VCaP (cell line): ENCODE data around the gene KANSL1.

Experiments used
- H3K27ac ChIP-seq: fragments of 450-650 bp; 2 replicates; pipeline ENCODE4 v1.5.1; 2017
- CTCF ChIP-seq: fragments of 450-650 bp; conservative IDR thresholded peaks from 2 replicates; pipeline ENCODE4 v1.5.1; 2017; ENCODE audit warnings: mild to moderate bottlenecking, moderate library complexity

Gene KANSL1

GRCh38 chr17:46020023-46020761 is 173.0 kb downstream of the KANSL1 start:
- H3K27ac ChIP-seq = no peak overlapping the region
- TF ChIP-seq CTCF = no peak

- peak overlapping the region; percentile 49; the same call in 1 of the 2 replicates for H3K27ac ChIP-seq
Measured at GRCh38 chr17:46019408-46019925, 173.8 kb downstream of the KANSL1 start.

GRCh38 chr17:46013502-46014165 is 179.6 kb downstream of the KANSL1 start:
- no peak for TF ChIP-seq CTCF
- H3K27ac ChIP-seq = no peak overlapping the region

- no peak for TF ChIP-seq CTCF
- no peak overlapping the region for H3K27ac ChIP-seq
Measured at GRCh38 chr17:46013127-46013501, 180.1 kb downstream of the KANSL1 start.

- H3K27ac ChIP-seq = no peak overlapping the region
- no peak for TF ChIP-seq CTCF
Measured at GRCh38 chr17:46012506-46013079, 180.6 kb downstream of the KANSL1 start.

GRCh38 chr17:46011711-46012505 is 181.3 kb downstream of the KANSL1 start:
- no peak overlapping the region for H3K27ac ChIP-seq

More at GRCh38 chr17:46011711-46012505, 181.3 kb downstream of the KANSL1 start:
- no peak for TF ChIP-seq CTCF
